OCI-LY3 (cell line): ENCODE data around the gene TUG1.

Experiments
- H2AFZ ChIP-seq: fragments of 200-600, 300-600 bp; shearing (Covaris generic); 2 replicates; pipeline ENCODE4 v1.6.0; 2014; ENCODE audit warnings: antibody characterized with exemption, low read depth, low read length
- H3K27ac ChIP-seq: fragments of 200-600, 300-600 bp; sonication (generic); 2 replicates; pipeline ENCODE4 v1.5.1; 2014; ENCODE audit warnings: mild to moderate bottlenecking, low read length, moderate library complexity, mixed read lengths
- H3K27me3 ChIP-seq: fragments of 200-600, 300-600 bp; sonication (generic); 2 replicates; pipeline ENCODE4 v1.6.1; 2014; ENCODE audit warnings: low read depth, low read length, mixed read lengths
- H3K36me3 ChIP-seq: fragments of 200-600, 300-600 bp; sonication (generic); replicated peaks from 2 replicates; pipeline ENCODE3; 2014; ENCODE audit warnings: low read depth, low read length, mixed read lengths
- H3K4me1 ChIP-seq: fragments of 300-600, 200-600 bp; sonication (generic); 2 replicates; pipeline ENCODE4 v1.6.1; 2014; ENCODE audit warnings: low read length, mixed read lengths
- H3K4me2 ChIP-seq: fragments of 200-600, 300-600 bp; sonication (generic); 2 replicates; pipeline ENCODE4 v1.6.1; 2014; ENCODE audit warnings: low read length, mixed read lengths
- H3K4me3 ChIP-seq: fragments of 300-600, 200-600 bp; sonication (generic); 2 replicates; pipeline ENCODE4 v1.5.1; 2014; ENCODE audit warnings: antibody characterized with exemption, mild to moderate bottlenecking, low read length, moderate library complexity
- H3K79me2 ChIP-seq: fragments of 300-600, 200-600 bp; shearing (Covaris generic); 2 replicates; pipeline ENCODE4 v1.6.1; 2014; ENCODE audit warnings: mild to moderate bottlenecking, low read length, mixed read lengths
- H3K9ac ChIP-seq: fragments of 300-600, 200-600 bp; shearing (Covaris generic); 2 replicates; pipeline ENCODE4 v1.6.0; 2014; ENCODE audit warnings: mild to moderate bottlenecking, low read length, moderate library complexity
- H3K9me3 ChIP-seq: fragments of 200-600, 300-600 bp; shearing (Covaris generic); 2 replicates; pipeline ENCODE4 v1.6.1; 2014; ENCODE audit warnings: low read length, mixed read lengths; ENCODE audit not compliant: insufficient read depth
- H4K20me1 ChIP-seq: fragments of 200-600, 300-600 bp; sonication (generic); 2 replicates; pipeline ENCODE4 v1.6.1; 2016; ENCODE audit warnings: low read length, mixed read lengths; ENCODE audit not compliant: insufficient read depth
- EZH2phosphoT487 ChIP-seq: fragments of 200-600 bp; shearing (Covaris generic); IDR thresholded peaks from 2 replicates; pipeline ENCODE4 v1.6.1; 2018; ENCODE audit warnings: antibody characterized with exemption, mixed run types, low read depth
- TF ChIP-seq, protein P1 (sequence below): fragments of 200-600, 300-600 bp; sonication (generic); IDR thresholded peaks from 2 replicates; pipeline ENCODE4 v1.5.1; 2014; ENCODE audit warnings: antibody characterized with exemption, low read length, low read depth

The TUG1 gene

DNA sequence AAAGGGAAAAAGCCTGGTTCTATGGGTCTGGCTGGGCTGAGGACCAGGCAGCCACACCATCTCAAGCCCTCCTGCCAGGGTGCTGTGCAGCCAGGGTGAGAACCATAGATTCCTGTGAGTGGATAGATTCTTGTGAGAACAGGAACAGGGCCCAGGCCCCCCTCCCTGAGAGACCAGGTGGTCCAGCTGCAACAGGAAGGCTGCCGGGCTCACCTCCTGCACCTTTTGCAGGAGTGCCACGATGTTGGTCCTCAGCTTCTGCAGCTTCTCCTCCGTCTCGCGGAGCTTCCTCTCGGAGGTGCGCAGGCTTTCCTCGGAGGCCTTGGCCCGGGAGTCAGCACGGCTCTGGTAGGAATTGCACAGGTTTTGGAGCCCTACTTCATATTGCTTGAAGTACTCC lies 41.3 kb upstream of the TUG1 start:
- Histone ChIP-seq H3K9ac (no peak overlapping the region), H3K79me2 (no peaks in the 10 kb centered on the region), H3K4me3 (no peak overlapping the region), H4K20me1 (no peaks in the 10 kb centered on the region), H3K36me3 (peaks cover 48% of the 10 kb centered on the region), H3K4me2 (no peak overlapping the region), H3K27me3 (no peaks in the 10 kb centered on the region), H3K27ac (no peak overlapping the region), H3K4me1 (no peaks in the 10 kb centered on the region), H2AFZ (no peak overlapping the region), H3K9me3 (no peaks in the 10 kb centered on the region)
- TF ChIP-seq, protein P1, sequence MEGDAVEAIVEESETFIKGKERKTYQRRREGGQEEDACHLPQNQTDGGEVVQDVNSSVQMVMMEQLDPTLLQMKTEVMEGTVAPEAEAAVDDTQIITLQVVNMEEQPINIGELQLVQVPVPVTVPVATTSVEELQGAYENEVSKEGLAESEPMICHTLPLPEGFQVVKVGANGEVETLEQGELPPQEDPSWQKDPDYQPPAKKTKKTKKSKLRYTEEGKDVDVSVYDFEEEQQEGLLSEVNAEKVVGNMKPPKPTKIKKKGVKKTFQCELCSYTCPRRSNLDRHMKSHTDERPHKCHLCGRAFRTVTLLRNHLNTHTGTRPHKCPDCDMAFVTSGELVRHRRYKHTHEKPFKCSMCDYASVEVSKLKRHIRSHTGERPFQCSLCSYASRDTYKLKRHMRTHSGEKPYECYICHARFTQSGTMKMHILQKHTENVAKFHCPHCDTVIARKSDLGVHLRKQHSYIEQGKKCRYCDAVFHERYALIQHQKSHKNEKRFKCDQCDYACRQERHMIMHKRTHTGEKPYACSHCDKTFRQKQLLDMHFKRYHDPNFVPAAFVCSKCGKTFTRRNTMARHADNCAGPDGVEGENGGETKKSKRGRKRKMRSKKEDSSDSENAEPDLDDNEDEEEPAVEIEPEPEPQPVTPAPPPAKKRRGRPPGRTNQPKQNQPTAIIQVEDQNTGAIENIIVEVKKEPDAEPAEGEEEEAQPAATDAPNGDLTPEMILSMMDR, result no peak
- no peak for TF ChIP-seq EZH2phosphoT487

DNA sequence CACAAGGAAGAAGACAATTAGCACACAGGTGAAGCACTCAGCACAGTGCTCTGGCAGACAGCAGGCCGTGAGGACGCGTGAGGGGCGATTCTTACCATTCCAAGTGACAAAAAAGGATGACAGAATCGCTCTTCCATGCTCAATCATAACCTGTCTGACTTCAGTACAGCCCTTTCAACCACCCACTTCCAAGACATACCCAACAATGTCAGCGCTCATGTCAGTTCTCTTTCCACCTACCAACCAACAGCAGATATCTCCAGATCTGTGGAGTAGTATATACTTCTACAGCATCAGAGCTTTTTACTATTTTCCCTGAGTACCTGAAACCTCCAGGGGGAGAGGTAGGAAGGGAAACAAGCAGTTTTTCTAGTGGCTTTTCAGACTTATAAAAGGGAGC lies 40.7 kb upstream of the TUG1 start:
- no peak for TF ChIP-seq EZH2phosphoT487
- TF ChIP-seq, protein P1, result no peak
- no peaks in the 10 kb centered on the region for H3K27me3 ChIP-seq
- no peak overlapping the region for H3K4me2 ChIP-seq
- H4K20me1 ChIP-seq, result no peaks in the 10 kb centered on the region
- peaks cover 53% of the 10 kb centered on the region for H3K36me3 ChIP-seq
- no peaks in the 10 kb centered on the region for H3K9me3 ChIP-seq
- no peak overlapping the region for H3K9ac ChIP-seq
- H2AFZ ChIP-seq, result no peak overlapping the region
- no peaks in the 10 kb centered on the region for H3K79me2 ChIP-seq
- H3K27ac ChIP-seq, result no peak overlapping the region
- no peak overlapping the region for H3K4me3 ChIP-seq
- no peaks in the 10 kb centered on the region for H3K4me1 ChIP-seq

DNA sequence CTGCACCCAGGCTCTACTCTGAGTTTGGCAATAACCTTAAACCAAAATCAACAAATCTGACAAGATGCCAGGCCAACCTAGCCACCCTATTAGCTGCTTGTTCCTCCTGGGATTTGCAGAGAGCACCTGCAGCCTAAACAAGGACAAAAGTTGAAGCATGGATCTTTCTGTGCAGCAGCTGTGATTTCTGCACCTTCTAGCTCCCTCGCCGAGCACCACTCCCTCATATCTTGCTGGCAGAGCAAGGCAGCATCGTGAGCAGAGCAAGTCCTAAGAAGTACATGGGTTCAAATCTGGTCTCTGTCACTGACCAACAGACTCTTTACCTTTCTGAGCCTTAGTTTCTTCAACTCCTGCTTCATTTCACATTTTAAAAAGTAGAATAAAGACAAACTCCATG lies 38.8 kb upstream of the TUG1 start:
- Histone ChIP-seq H3K4me2 (no peak overlapping the region), H3K27ac (no peak overlapping the region), H3K4me3 (no peak overlapping the region), H3K36me3 (peaks cover 68% of the 10 kb centered on the region), H4K20me1 (no peaks in the 10 kb centered on the region), H3K9ac (no peak overlapping the region), H3K79me2 (no peaks in the 10 kb centered on the region), H2AFZ (no peak overlapping the region), H3K4me1 (no peaks in the 10 kb centered on the region), H3K9me3 (no peaks in the 10 kb centered on the region), H3K27me3 (no peaks in the 10 kb centered on the region)
- TF ChIP-seq, protein P1, result no peak
- no peak for TF ChIP-seq EZH2phosphoT487

DNA sequence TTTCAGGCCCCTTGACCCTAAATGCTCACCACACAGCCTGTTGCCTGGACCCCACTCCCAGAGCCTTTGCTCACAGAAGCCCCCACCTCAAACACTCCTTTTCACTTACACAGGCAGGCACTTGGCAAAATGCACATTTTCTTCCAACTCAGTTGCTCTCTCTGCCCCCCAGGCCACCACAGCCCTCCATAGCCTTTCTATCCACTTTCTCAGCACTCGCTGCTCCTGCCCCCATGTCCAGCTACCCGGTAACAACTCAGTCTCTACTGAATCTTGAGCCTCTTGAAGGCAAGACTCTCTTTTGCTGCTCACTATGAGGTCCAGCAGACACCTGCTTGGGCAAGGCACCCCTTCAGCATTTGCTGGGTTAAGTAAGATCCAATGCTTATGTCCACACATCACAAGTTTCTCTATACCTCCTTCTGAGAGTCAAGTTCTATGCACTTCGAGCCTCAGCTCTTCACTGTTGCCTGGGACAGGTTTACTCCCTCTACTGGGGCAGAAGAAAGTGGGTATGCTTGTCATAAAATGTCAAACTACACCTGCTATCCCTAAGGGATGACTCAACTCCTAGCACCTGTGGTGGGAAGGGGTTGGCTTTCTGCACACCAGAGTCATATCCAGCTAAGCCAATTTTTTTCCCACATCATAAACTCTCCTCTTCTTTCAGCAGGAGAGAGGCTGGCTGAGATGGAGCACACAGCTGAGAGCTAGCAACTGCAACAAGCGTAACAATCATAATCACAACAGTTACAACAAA lies 37.3 kb upstream of the TUG1 start:
- H3K36me3 ChIP-seq, result peaks cover 83% of the 10 kb centered on the region
- no peaks in the 10 kb centered on the region for H3K79me2 ChIP-seq
- H4K20me1 ChIP-seq, result no peaks in the 10 kb centered on the region
- no peak for TF ChIP-seq EZH2phosphoT487
- TF ChIP-seq, protein P1, result no peak
- H3K4me3 ChIP-seq, result no peak overlapping the region
- no peak overlapping the region for H3K4me2 ChIP-seq
- H3K27me3 ChIP-seq, result no peaks in the 10 kb centered on the region
- H2AFZ ChIP-seq, result no peak overlapping the region
- H3K27ac ChIP-seq, result no peak overlapping the region
- H3K9me3 ChIP-seq, result no peaks in the 10 kb centered on the region
- no peaks in the 10 kb centered on the region for H3K4me1 ChIP-seq
- no peak overlapping the region for H3K9ac ChIP-seq
